HepG2 (cell line): ENCODE data around the gene PXDC1. TPM values are rescaled to one million over a fixed set of nuclear protein-coding genes. Genes with fewer than 3 reads are reported as not detected.

Source experiments
- ATAC-seq: fragments of 200-7000 bp; cut with Tn5 transposase; 3 replicates; pipeline ENCODE4 v1.9.1; 2020; ENCODE audit warnings: mild to moderate bottlenecking, moderate library complexity
- BruUV-seq: library from RNA; stranded (reverse); fragments of 400-500 nt; replicated peaks from 2 replicates; lab custom pipeline; 2021; lab: Mats Ljungman, UMichigan
- CTCF ChIA-PET: fragments of 300-600 bp; formaldehyde crosslinking; extraction: SDS; loops from one replicate; lab custom pipeline; 2021; ENCODE audit warnings: low total read pairs, inconsistent platforms, low intra/inter-chr PET ratio; lab: Yijun Ruan, JAX
- POLR2A ChIA-PET: fragments of 350-600 bp; sonication (Branson Sonifier 250); formaldehyde crosslinking; loops from one replicate; lab custom pipeline; 2020; ENCODE audit warnings: antibody characterized with exemption, inconsistent platforms; lab: Yijun Ruan, JAX
- DNase-seq: peaks from one replicate; pipeline ENCODE4 v3.0.0-alpha.2; 2015; ENCODE audit warnings: low spot score
- FAIRE-seq: peaks from 3 replicates; lab custom pipeline; 2011; peaks lifted over from hg19 to GRCh38; lab: Jason Lieb, UNC
- H2AFZ ChIP-seq: one replicate; pipeline ENCODE4 v1.6.1; 2011; ENCODE audit warnings: low read length, inconsistent platforms
- H3K27ac ChIP-seq: fragments of 300-600 bp; 3 replicates; pipeline ENCODE4 v1.8.0; 2011; ENCODE audit warnings: mixed run types, mild to moderate bottlenecking, mixed read lengths, low read length, inconsistent platforms; ENCODE audit not compliant: insufficient read depth; ENCODE audit errors: extremely low read length
- H3K27me3 ChIP-seq, 2 experiments: fragments of 200-600 bp in 1 of 2; 2 replicates in 1 of 2; 3 replicates in 1 of 2; pipeline versions ENCODE4 v1.6.0 to v1.8.0; 2011; ENCODE audit warnings: low read length in 2 of 2, mild to moderate bottlenecking in 2 of 2, moderate library complexity in 2 of 2, inconsistent platforms in 1 of 2; ENCODE audit not compliant: insufficient read depth in 2 of 2, control insufficient read depth in 1 of 2
- H3K36me3 ChIP-seq, 2 experiments: fragments of 200-600 bp in 1 of 2; replicated peaks in 1 of 2; 2 replicates in 1 of 2; 3 replicates in 1 of 2; pipeline versions ENCODE4 v1.5.1 to v1.8.0; 2011; ENCODE audit warnings: low read length in 2 of 2, inconsistent platforms in 1 of 2; ENCODE audit not compliant: insufficient read depth in 2 of 2, control insufficient read depth in 1 of 2
- H3K4me1 ChIP-seq: 2 replicates; pipeline ENCODE4 v1.5.1; 2012; ENCODE audit warnings: low read length, inconsistent platforms; ENCODE audit not compliant: insufficient read depth
- H3K4me2 ChIP-seq: 2 replicates; pipeline ENCODE4 v1.6.0; 2011; ENCODE audit warnings: low read depth, low read length, inconsistent platforms
- H3K4me3 ChIP-seq, 3 experiments: fragments of 200-600 bp in 1 of 3; sonication (generic), shearing (Covaris generic) in 1 of 3; replicated peaks in 1 of 3; 2 replicates each; pipeline ENCODE4 v1.5.1; 2011 to 2016; ENCODE audit warnings: low read length in 3 of 3, inconsistent platforms in 2 of 3, low read depth in 2 of 3, mild to moderate bottlenecking in 2 of 3, control low read depth in 1 of 3, mixed read lengths in 1 of 3; ENCODE audit not compliant: insufficient read depth in 1 of 3
- H3K79me2 ChIP-seq: one replicate; pipeline ENCODE4 v1.6.1; 2011; ENCODE audit warnings: low read length, inconsistent platforms; ENCODE audit not compliant: insufficient read depth
- H3K9ac ChIP-seq: 2 replicates; pipeline ENCODE4 v1.6.0; 2011; ENCODE audit warnings: mild to moderate bottlenecking, low read depth, low read length, inconsistent platforms; ENCODE audit not compliant: insufficient read depth
- H3K9me3 ChIP-seq: 2 replicates; pipeline ENCODE4 v1.5.1; 2012; ENCODE audit warnings: mild to moderate bottlenecking, low read length
- H4K20me1 ChIP-seq: 2 replicates; pipeline ENCODE4 v1.6.0; 2011; ENCODE audit warnings: inconsistent platforms, mild to moderate bottlenecking, low read length, moderate library complexity; ENCODE audit not compliant: insufficient read depth
- CBX2 ChIP-seq, 2 experiments: fragments of 200-600 bp in 1 of 2; sonication (generic); formaldehyde crosslinking in 1 of 2; IDR thresholded peaks; 2 replicates each; pipeline versions ENCODE4 v1.7.0 to v1.8.1; 2018 to 2022; ENCODE audit warnings: low read depth in 2 of 2, low read length in 1 of 2, mild to moderate bottlenecking in 1 of 2, missing genetic modification reagents in 1 of 2
- HNF1A ChIP-seq, 2 experiments: sonication (generic) in 1 of 2; formaldehyde crosslinking in 1 of 2; IDR thresholded peaks; 2 replicates each; pipeline versions ENCODE4 v1.4.0 to v1.6.1; 2016 to 2020; ENCODE audit warnings: borderline replicate concordance in 1 of 2, low read depth in 1 of 2, mild to moderate bottlenecking in 1 of 2, missing genetic modification reagents in 1 of 2
- RAD21 ChIP-seq: fragments of 450-650 bp; formaldehyde crosslinking; IDR thresholded peaks from 2 replicates; pipeline ENCODE4 v1.5.0; 2020; ENCODE audit warnings: mild to moderate bottlenecking
- ZNF251 ChIP-seq: sonication (generic); formaldehyde crosslinking; IDR thresholded peaks from 2 replicates; pipeline ENCODE4 v1.9.0; 2021; ENCODE audit warnings: mild to moderate bottlenecking, missing genetic modification reagents
- ZNF775 ChIP-seq: sonication (generic); formaldehyde crosslinking; IDR thresholded peaks from 2 replicates; pipeline ENCODE4 v1.4.0; 2020; ENCODE audit warnings: missing genetic modification reagents, mild to moderate bottlenecking, moderate library complexity, borderline replicate concordance
- WGBS: methylation state at CpG from one replicate; pipeline ENCODE4 v1.1.6; 2017; ENCODE audit warnings: low lambda C conversion rate; 5-methylcytosine and 5-hydroxymethylcytosine counted together
- in situ Hi-C: cut with HindIII; loops from 2 replicates; pipeline ENCODE4 v1.10.0; 2017; ENCODE audit warnings: low pct_unique_long_range_greater_than_20kb; ENCODE audit not compliant: extremely low pct_ligation_motif_present
- intact Hi-C: fragments of 100-400 bp; cut with micrococcal nuclease; formaldehyde crosslinking; loops from one replicate; pipeline ENCODE4 v1.10.0; 2022; ENCODE audit not compliant: unreplicated experiment
- polyA plus RNA-seq, 8 experiments: library from polyadenylated mRNA; depleted of rRNA in 3 of 8; stranded (reverse) in 7 of 8; unstranded in 1 of 8; fragments of >200 nt; fragmentation: Illumina TruSeq in 4 of 8; extraction: Trizol in 4 of 8; gene quantifications; 2 replicates each; pipeline versions ENCODE4 v1.2.1 to v1.2.3, GENCODE V29; 2011 to 2016; ENCODE audit warnings: low read depth in 4 of 8, missing spikeins in 1 of 8, mixed read lengths in 1 of 8; ENCODE audit not compliant: insufficient read depth in 1 of 8
- total RNA-seq, 5 experiments: library from RNA; depleted of rRNA; stranded (reverse); fragments of >200 nt; fragmentation: Illumina TruSeq; extraction: Trizol; gene quantifications; 2 replicates each; pipeline ENCODE4 v1.2.3, GENCODE V29; 2016; ENCODE audit warnings: low read depth in 1 of 5

The PXDC1 gene
- total and polyA plus RNA-seq, 2 of the 13 experiments (the other 11 are each of a cell fraction or from before 2014, with no cell fraction given): 32.4 to 34.7 TPM

GRCh38 chr6:3764516-3765335 lies 13.2 kb upstream of the PXDC1 start:
- H3K79me2 ChIP-seq: no peaks in the 10 kb centered on the region
- intact Hi-C loops (no loop called here), in situ Hi-C loops (no loop called here)
- peaks cover 21% of the 10 kb centered on the region for H3K4me1 ChIP-seq
- H3K36me3 ChIP-seq: no peaks in the 10 kb centered on the region
- ATAC-seq: no peak
- H3K9ac ChIP-seq: no peak overlapping the region
- BruUV-seq: no TSS peak
- 33% methylated on average over 5 of the region's 5 CpGs for WGBS
- TF ChIP-seq CBX2 (IDR thresholded peaks at IDR 0.05; ENCODE audit: low read depth, low read length): no peak
- TF ChIP-seq CBX2 (CRISPR knock-in tag; IDR thresholded peaks at IDR 0.05; ENCODE audit: low read depth): no peak
- no peak for TF ChIP-seq HNF1A (IDR thresholded peaks at IDR 0.05; ENCODE audit: low read depth)
- TF ChIP-seq HNF1A (CRISPR knock-in tag; IDR thresholded peaks at IDR 0.05; ENCODE audit: borderline replicate concordance): no peak
- TF ChIP-seq ZNF775 (CRISPR knock-in tag): no peak
- no peak for TF ChIP-seq RAD21 (CRISPR knock-in tag)
- no peak for TF ChIP-seq ZNF251 (CRISPR knock-in tag)
- H3K27ac ChIP-seq: no peak overlapping the region
- no peak for FAIRE-seq
- ChIA-PET POLR2A (no interaction called here), CTCF (no interaction called here)
- H4K20me1 ChIP-seq: no peaks in the 10 kb centered on the region
- no peak for DNase-seq
- H3K4me2 ChIP-seq: no peak overlapping the region
- no peak overlapping the region for H3K4me3 ChIP-seq
- no peak overlapping the region for H2AFZ ChIP-seq
- H3K27me3 ChIP-seq: peaks cover 0 to 10% of the 10 kb centered on the region in 2 experiments; a peak in 1 of 5 replicates
- H3K9me3 ChIP-seq: no peaks in the 10 kb centered on the region
